ENCODE data around the gene CDKN1C.
A peak's percentile ranks its signal among the peaks of the same experiment; 100 is the strongest.

Gene CDKN1C

DNA sequence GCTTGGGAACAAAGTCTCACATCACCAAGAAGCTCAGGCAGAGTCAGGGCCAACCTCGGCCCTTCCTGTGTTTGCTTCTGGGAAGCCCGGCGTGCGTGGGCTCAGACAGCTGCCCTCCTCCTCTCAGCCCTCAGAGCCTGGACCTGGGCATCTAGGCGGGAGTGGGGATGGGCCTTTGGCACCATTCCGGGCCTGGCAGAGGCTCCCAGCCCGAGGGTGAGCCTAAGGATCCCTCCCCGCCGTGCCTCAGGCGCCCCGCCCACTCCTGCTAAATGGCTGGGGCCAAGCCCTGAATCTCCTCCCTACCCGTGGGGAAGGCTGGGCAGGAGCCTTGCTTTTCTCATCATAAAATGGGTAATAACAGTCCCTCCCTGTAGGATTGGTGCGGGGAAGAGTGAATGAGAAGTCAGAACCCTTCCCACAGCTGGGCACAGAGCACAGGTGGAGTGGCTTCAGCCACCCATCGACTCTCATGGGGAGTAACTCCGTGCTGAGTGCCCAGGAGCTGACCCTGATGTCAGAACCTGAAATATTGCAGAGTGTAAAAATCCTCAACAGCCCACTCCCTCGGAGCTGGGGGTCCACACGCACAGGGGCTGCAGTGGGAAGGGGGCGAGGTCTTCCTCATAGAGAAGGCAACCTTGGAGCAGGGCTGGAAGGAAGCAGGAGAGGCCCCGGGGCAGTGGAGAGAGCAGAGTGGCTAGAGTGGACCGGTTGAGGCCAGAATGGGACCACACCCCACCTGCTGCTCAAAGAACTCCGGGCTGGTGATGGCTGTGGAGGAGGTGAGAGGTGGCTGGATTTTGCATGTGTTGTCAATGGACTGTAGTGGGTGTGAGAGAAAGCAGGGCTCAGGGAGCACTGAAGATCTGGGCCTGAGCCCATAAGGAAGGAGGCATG is 18.8 kb upstream of the CDKN1C start:
- no peak for DNase-seq

DNA sequence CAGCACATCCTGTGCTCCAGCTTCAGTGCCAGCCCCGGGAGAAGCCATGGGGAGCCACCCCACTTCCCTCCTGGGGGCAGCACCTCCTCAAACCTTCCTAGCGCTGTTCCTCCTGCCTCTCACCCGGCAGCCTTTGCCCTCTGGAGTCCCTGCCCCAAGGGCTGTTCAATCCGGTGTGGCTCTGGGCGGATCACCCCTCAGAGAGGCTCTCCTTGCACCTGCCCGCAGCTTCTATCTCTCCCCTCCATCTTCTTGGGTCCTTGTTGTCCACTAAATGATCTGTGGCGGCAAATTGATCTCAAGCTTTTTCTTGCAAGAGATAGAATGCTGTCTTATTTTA is 18.1 kb upstream of the CDKN1C start:
- no peak for DNase-seq

DNA sequence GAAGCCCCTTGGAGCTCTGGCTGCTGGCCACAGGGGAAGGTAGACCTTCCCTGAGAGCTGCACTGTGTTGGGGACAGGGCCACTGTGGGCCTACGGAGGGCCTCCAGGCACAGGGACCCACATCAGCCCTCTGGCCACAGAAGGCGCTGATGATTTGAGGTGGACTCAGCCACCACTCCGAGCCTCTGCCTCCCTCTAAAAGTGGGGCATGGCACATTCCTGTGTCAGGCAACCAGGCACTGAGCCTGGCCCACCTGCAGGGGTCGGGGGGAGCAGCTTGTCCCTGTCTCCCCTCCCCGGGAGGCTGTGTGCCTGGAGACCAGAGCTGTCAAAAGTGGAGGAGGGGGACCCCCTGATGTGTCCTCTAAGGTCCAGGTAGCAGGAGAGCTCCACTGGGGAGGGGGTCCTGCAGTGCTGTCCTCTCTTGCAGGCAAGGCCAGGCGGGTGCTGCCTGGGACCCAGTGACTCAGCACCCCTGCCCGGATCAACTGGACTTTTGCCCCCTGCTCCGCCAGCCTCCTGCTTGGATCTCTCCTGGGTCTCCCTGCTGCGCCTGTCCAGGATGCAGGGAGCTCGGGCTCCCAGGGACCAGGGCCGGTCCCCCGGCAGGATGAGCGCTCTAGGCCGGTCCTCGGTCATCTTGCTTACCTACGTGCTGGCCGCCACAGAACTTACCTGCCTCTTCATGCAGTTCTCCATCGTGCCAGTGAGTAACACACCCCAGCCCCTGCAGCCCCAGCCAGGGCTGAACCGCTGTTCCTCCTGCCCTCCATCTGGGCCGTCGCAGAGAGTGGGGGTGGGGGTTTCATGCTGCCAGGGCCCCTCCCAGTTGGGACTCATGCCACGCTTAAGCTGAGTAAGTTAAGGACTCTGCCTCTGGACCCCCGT is 17.5 kb upstream of the CDKN1C start:
- DNase-seq: no peak

DNA sequence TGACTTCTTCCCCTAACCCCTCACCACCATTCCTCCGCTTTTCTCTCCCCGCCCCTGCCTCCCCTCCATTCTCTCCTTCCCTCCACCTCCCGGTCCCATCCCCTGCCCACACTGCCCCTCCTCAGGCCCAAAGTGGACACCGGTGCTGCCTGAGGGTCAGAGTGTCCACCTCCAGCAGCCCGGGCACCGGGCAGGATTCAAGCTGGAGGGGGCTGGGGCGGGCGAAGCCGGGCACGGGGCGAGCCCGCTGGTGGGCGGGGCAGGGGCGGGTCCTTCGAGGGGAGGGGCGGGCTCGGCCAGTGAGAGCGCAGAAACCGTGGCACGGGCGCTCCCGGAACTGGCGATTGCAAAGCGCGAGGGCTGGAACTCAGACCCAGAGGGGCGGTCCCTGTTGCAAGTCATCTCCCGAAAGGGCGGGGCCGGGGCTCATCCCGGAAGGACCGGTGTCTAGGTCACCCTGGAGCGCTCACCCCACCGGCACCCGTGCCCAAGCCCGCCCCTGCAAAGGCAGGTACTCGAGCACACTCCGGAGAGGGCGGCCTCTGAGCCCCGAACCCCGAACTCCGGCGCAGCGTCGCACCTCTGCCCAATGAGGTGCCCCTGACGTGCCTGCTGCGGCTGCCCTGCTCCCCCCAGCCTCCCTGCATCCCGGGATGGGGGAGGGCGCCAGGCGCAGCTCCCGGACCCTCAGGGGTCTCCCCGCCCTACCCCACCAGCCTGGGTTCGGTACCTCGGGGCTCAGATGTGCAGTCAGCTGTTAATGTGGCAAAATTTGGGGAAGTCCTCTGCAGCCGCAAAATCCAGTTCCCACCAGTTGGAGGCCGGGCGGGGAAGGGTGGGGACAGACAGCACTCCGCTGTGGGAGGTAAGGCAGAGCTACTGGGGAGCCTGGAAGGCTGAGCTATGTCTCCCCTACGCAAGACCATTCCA is 16.5 kb upstream of the CDKN1C start:
- DNase-seq: peak; percentile 26

DNA sequence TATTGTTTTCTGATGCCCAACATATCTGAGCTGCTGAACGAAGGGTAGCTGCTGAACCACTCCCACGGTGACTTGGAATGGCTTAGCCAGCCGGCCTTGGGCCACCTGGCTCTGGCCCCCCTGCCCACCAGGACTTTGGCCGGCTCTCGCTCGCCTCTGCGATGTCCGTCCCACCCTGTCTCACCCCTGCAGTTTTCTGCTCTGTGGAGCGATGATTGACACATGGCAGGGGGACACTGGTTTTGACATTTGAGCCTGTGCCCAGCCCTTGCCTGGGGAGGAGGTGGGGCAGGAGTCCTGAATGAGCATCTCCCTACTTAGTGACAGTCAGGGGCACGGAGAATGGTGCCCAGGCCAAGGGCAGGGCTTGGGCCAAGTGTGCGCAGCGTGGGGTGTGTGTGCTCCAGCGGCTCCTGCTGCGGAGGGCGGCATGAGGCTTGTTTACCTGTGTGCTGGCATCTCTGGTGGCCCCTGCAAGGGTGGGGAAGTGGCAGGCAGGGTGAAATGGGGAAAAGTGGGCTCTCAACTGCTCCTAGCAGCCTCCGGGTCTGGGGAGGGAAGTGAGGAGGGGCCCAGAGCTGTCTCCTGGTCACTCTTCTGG is 15.7 kb upstream of the CDKN1C start:
- DNase-seq: no peak

DNA sequence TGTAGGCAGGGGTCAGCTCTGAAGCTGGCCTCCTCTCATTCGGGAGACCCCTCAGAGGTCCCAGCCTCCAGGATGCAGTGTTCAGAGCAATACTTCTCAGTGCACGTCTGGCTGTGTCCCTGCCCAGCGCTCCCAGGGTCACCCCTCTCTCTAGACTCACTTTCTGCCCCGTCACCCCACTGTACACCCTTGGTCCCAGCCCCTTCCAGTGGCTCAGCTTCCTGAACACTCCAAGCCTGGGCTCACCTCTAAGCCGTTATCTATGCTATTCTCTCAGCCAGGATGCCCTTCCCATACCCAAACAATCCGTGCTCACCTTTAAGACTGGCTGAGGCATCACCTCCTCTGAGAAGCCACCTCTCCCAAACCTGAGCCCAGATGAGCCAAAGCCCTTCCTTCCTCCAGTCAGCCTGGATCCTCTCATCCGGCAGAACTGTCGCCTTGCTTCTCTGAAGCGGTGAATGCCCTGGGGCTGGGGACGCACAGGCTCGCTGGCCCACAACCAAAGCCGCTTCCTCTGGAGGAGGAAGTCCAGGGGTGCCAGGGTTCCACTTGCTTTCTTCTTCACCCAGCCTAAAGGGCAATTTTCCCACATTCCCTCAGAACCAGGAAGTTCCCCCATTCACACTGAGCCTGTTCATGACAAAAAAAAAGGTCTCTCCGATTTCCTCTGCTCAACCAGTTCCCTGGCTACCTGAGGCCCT is 13.7 kb upstream of the CDKN1C start:
- DNase-seq: no peak

DNA sequence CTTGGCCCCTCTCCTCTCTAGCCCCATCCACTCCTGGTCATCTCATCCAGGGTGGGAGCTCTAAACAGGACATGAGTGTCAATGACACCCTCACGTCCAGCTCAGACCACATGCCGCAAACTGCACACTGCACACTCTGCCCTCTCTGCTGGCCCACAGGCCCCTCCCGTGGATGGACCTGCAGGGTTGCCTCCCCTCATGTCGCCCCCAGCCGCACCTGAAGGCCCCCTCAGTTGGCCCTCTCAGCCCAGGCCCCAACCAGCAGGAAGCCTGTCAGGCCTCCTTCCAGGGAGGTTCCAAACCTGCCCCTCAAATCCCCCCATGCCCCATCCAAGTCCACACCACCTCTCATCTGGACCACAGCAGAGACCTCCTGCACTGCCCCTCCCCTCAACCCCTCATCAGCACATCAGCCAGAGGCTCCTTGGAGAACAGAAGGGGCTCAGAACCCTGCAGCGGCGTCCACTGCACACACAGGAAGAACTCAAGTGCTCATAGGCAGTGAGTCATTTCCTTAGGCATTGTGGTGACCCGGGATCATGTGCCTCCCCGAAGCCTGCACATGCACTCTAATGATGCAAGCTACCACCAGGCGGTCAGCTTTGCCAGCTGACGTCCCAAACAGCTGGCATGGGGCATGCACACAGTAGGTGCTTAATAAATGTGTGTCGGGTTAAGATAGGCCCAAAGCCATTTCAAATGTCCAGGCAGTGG is 12.9 kb upstream of the CDKN1C start:
- DNase-seq: no peak

DNA sequence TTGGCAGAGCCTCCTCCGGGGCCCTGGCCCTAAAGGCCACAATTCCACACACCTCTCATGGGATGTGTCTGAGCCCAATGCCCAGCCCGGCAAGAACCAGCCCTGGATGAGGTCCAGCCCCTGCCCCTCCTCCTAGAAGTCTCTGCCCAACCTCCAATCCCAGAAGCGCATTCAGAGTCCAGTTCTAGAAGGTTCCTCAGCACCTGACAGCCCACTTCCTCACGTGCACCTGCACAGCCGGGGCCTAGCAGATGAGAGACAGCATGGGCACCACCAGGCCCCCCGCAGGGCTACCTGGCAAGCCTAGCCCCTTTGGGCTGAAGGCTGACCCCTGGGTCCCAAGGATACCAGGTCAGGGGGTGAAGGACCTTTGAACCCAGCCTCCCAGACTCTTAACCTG is 11.5 kb upstream of the CDKN1C start:
- no peak for DNase-seq

DNA sequence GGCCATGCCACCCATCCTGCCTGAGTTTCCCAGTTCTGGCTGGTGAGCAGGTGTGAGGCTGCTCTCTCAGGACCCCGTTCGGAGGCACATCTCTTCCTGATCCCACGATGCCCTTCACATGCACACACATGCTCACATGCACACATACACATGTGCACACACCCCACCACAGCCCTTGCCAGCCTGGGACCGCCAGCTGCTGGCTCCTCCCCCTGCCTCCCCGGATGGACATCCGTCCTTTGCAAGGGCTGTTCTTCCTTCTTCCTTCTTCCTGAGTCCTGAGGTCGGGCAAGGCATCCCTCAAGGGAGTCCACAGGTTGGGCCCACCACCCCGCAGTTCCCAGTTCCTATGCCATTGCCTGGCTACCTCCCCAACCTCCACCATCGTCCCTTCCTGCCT is 10.5 kb upstream of the CDKN1C start:
- no peak for DNase-seq

DNA sequence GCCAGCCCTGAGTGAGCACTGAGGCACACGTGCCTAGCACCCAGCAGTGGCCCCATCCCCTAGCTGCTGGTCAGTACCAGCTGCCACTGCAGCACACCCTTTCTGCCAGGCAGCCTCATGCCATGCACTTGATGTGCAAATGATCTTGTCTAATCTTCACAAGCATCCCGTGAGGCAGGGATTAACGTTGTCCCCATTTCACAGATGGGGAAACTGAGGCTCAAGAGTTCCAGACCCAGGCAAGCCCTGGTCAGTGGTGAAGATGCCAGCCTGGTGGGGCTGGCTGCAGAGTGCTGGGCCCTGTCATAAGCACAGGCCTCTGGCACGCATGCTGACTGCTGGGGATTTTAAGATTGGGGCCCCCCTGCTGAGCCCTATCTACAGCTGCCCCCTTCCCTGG is 8.4 kb upstream of the CDKN1C start:
- DNase-seq: no peak

DNA sequence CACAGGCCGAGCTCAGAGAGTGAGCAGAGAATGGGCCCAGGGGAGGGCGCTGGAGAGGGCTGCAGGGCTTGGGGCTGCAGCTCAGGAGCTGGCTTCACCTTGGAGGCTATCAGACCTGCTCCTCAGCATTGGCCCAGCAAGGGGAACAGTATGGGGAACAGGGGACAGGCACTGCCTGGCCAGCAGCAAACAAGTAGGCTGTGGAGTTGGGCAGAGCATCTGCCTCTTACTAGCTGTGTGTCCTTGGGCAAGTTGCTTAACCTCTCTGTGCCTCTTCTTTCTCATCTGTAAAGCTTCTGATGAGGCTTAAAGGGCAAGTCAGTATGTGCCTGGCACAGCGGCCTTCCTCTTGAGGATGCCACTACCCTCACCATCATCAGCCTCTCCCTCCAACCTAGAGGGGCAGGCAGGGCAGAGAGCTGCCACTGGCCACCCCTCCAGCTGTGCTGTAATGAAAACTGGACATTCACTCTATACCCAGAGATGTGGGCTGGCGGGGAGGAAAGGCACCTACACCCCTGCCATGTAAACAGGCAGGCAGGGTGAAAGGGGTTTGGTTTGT is 7.5 kb upstream of the CDKN1C start:
- DNase-seq: no peak

DNA sequence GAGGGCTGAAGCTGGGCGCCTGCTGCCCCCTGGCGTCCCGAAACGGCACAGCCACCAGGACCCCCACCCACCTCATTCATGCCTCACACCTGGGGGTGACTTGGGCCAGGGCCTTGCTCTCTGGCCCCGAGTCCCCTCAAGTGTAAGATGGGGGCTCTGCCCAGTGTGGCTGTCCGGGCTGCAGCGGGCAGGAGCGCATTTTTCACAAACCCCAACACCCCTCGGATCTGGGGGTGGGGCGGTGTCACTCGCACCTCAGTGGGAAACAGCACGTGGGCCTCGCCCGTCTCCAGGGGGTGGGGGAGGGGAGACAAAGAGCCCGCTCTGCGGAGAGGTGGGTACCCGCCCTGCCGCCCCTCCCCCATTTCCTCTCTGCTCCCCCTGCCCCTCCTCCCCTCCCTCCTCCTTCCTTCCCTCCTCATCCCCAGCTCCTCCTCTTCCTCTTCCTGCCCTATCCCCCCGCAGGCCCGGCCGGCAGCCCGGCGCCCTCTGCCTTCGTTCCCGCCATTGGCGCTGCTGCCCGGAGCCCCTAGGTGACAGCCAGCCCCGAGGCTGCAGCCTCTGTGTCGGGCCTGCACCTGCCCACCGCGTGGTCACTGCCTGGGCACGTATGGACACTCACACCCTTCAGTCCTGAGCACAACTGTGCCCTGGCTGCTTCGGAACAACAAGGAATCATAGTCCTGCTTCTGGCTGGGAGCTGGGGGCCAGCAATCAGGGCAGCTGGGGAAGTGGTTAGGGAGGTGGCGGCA is 6.8 kb upstream of the CDKN1C start:
- DNase-seq: peak; percentile 48

DNA sequence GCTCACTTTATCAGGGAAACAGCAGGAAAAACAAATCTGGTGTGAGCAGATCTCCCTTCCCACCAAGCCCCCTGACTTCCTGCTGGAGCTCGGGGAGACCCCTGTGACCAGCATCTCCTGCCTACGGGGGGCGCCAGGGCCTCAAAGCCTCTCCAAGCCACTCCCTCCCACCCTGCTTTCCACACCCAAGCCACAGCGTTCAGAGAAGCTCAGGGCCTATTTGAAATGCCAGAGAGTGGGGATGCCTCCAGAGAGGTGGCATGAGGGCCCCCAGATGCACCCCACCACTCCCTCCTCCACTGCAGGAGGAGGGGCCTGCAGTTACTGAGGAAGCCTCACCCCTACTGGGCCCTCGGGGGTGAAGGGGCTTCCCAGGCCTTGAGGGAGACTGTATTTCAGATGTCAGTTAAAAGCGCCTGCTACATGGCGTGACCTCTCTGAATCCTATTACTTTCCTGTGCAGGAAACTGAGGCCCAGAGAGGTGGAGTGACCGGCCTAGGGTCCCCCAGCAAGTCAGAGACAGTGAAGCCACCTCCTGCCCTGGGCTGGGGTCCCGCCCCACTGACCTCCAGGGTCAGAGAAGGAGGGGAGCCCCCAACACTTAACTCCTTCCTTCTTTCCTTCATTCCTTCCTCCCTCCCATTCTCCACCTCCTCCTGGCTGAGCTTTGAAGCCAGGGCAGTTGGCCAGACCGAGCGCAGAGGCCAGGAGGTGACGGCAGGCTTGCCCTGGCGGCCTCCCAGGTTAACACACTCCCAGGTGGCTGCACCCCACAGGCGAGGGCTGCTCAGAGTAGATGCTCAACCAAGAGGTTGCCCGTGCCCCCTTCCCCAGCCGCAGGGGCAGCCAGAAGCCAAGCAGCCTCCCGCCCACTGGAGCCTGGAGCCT is 6.0 kb upstream of the CDKN1C start:
- peak; percentile 19 for DNase-seq

DNA sequence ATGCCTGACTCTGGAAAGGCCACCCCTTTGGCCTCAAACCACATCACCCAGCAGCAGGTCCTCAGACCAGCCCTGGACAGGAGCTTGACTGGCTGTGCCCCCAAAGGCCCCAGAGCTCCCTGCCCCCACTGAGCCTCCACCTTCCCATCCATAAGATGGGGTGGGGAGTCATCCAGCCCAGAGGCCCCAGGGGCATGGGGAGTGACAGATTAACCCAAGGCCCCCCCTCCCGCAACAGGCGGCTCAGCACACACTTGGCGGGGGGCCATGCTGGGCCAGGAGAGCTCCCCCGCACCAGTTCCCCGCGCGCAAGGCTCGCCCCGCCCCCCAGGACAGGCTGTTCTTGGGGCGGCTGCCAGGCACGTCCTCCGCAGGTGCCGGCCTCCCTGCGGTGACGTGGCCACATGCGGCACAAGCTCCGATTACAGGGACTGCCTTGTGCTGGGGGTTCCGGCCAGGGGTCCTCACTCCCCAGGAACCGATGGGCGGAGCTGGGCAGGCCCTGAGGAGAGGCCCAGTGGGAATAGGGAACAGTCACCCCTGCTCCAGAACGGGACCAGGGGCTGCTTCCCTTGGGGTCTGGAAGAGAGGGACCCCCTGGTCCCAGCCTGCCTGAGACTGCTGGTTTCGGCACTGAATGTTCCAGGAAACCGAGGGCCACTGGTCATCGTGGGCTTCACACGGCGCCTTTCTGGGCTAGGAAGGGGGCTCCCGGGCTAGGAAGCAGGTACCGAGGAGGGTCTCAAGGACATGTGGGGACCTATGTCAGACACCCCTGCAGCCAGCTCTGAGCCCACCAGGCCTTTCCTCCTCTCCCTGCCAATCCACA is 5.1 kb upstream of the CDKN1C start:
- no peak for DNase-seq

DNA sequence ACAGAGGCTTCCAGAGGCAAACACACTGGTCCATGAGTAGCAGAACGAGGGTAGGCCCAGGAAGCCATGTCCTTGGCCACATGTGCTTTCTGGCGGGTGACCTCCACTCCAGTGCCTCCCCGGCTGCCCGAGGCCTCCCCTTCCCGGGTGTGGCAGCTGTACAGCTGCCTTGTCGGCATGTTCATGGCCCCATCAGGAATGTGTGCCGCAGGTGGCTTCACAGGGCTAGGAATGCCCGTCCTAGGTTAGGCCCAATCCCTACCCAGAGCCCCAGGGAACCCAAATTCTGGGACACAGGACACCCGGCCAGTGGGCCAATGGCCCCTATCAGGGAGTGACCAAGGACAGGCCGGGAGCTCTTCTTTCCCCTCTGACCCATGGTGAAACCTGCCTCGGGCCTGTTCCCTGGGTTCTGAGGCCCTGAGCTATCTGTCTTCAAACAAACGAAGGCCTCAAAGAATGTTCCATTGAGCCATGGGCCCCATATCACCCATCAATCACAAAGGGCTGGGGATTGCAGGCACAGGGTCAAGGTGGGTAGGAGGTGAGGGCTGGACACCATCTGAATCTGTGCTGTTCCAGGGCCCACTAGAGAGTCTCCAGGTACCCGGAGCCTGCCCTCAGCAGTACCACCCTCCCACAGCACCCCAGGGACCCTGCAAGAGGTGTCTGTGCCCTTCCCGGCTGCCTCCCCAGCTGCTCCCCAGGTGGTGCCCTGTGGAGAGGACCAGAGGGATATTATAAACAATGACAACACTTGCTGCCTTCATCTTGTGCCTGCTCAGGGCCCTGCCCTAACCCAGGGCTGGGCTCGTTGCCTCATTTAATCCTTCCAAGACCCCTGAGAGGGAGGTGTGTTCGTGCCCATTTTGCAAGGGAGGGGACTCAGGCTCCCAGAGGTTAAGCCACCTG is 4.0 kb upstream of the CDKN1C start:
- no peak for DNase-seq

DNA sequence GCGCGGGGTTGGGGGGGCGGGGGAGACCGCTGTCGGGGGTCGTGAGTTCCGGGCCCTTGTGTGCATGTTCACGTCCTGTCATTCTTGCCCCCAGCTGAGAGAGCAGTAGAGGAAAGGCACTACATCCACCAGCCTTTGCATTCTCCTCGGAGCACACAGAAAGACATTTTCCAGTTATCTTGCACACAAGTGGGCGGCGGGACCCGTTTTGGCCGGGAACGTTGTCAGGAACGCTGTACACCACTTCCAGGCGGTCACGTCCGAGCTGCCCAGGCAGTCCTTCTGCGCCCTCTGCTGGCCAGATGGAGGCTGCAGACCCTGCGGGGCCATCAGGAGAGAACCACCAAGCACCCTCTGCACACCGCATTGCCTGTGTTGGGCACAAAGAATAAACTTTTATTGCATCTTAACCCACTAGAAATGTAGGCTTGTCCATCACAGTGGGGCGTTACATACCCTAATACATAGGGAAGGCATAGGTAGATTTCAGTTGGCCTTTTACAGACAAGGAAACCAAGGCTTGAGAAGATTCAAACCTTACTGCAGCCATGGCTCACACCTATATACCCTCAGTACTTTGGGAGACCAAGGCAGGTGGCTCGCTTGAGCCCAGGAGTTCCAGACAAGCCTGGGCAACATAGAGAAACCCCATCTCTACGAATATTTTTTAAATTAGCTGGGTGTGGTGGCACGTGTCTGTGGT is 2.8 kb upstream of the CDKN1C start:
- peak; percentile 25 for DNase-seq
